HG03139 (cell line): Measurements from ENCODE around the gene FNBP1.
A peak's percentile ranks its signal among the peaks of the same experiment; 100 is the strongest.
"Not testable (repeated sequence)": the region's sequence is repeated elsewhere in the genome, so short reads cannot be mapped to it uniquely, and the experiment has no call there.

Experiments used
- ATAC-seq: cut with Tn5 transposase; IDR thresholded peaks from one replicate; pipeline ENCODE4 v1.9.1; 2021; ENCODE audit not compliant: unreplicated experiment

Gene FNBP1

DNA sequence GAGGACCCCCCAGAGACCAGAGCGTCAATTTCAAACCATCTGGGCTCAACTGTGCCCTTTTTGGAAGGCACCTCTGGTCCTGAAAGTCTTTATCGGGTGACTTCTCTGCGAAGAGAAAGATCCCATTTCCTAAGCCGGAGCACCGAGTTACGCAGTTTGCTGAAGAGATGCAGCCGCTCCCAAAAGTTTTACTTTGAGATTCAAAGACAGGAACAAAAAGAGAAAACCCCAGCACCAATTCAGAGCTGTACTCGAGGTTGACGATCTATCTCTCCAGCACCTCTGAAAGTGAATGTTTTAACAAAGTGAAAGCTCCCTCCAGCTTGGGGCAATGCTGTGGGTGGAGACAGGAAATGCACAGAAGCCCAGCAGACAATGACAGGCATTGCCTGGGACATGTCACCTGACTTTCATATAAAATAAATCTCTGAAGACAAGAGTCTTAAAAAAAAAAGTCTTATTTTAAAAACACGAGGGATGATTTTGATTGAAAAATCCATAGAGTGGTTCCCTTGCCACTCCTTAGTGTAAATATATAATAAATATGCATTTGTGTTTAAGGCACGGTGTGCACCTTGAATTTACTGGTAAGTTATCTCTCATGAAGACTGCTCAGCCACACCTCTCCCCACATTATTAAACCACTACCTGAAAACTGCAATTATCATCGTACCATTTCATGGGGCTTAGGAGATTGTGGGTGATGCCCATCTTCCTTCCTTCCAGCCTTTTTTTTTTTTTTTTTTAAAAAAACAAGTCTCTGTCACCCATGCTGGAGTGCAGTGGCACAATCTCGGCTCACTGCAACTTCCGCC, 79.9 kb downstream of the FNBP1 start:
- peak; percentile 73 for ATAC-seq

GRCh38 chr9:129962451-129962864, 80.5 kb downstream of the FNBP1 start:
- no peak for ATAC-seq

DNA sequence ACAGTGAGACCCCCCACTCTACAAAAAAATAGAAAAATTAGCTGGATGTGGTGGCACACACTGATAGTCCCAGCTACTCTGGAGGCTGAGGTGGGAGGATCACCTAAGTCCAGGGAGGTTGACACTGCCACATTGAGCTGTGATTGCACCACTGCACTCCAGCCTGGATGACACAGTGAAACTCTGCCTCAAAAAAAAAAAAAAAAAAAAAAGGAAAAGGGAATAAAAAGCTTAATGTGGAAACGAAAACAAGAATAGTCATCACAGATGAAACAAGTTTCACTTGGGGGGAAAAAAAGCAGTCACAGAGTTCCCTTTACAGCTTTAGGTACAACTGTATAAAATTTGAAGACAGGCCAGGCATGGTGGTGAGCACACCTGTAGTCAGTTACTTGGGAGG, 84.2 kb downstream of the FNBP1 start:
- no peak for ATAC-seq

GRCh38 chr9:129954868-129955550, 88.0 kb downstream of the FNBP1 start:
- no peak for ATAC-seq

GRCh38 chr9:129953736-129954135, 89.3 kb downstream of the FNBP1 start:
- no peak for ATAC-seq

DNA sequence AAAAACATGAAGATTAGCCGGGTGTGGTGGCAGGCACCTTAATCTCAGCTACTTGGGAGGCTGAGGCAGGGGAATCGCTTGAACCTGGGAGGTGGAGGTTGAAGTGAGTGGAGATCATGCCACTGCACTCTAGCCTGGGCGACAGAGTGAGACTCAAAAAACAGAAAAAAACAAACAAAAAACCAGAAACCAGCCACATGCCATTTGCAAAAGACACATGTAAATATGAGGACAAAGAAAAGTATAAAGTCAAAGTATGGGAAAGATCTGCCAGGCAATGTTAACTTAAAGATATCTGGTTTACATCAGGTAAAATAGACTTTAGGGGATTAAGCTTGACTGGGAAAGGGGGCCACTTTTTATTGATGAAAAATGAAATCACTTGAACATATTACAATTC, 90.7 kb downstream of the FNBP1 start:
- ATAC-seq, result no peak

GRCh38 chr9:129949821-129950220, 93.2 kb downstream of the FNBP1 start:
- no peak for ATAC-seq

DNA sequence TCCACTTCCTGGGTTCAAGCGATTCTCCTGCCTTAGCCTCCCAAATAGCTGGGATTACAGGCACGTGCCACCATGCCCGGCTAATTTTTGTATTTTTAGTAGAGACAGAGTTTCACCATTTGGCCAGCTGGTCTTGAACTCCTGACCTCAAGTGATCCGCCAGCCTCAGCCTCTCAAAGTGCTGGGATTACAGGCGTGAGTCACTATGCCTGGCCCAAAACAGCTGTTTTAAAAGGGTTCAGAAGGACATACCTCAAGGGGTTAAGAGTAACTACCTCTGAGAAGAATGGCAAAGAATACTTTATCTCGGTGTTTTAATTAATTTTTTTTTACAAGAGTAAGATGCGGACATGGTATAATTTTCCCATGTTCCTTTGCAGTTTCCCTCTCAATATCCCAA, 94.4 kb downstream of the FNBP1 start:
- not testable (repeated sequence) for ATAC-seq

GRCh38 chr9:129946246-129946995, 96.6 kb downstream of the FNBP1 start:
- ATAC-seq, result no peak

- ATAC-seq, result no peak
These were observed 97.7 kb downstream of the FNBP1 start for GRCh38 chr9:129945314-129945713.

DNA sequence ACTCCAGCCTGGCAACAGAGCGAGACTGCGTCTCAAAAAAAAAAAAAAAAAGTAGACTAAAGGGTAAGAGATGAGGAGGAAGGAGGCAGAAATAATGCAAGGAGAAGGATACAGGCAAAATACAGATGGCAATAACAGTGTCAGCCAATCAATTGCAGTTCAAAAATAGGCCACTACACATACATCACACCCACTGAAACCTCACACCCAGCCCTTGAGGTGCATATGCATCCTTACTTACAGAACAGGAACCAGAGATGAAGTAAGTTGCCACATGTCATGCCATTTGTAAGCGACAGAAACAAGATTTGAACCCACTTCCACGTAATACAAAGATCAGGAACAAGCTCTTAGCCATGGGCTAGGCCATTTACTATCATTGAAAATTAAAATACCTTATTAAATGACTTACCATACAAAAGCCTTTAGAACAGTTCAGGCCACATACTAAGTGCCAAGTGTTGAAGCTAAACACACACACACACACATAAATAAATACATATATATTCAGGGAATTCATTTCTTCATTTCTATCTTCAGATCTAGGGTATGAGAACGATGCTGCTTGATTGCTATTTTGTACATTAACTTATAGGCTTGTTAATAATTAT, 98.4 kb downstream of the FNBP1 start:
- no peak for ATAC-seq

DNA sequence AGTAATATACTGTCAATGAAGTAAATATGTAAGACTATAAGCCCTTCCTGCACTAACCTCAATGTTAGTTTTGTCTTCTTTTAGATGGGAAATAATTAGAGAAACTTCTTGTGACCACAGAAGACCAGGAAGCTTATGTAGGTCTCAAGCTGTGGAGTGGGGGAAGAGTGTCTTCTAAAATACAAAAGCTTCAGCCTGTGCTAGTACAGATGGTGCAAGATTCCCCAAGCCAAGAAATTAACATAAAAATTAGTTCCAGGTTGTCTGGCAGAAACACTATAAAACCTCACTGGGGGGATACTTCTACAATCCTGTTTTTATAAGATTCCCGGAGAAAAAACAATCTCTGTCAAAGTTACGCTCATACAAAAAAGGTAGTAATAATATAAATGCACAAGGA, 103.6 kb downstream of the FNBP1 start:
- no peak for ATAC-seq

- no peak for ATAC-seq
These were observed 104.6 kb downstream of the FNBP1 start for GRCh38 chr9:129938291-129938979.

- ATAC-seq, result not testable (repeated sequence)
These were observed 105.1 kb downstream of the FNBP1 start for GRCh38 chr9:129937879-129938278.

DNA sequence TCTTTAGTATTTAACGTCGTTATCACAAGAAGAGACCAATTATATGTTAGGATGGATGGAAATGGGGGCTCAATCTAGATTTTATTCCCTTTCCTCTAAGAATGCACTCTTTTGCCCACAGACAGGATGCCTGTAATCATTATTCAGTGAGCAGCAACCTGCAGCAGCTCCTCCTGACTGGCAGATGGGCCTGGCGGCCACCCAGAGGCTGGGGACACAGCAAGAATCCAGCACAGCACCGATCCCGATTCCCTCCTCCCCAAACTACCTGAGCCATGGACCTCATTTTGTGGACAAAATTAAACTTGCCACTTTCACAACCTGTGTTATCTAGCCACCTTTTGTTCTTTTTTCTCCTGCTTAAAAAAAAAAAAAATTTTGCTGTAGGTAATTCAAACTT, 106.8 kb downstream of the FNBP1 start:
- ATAC-seq, result no peak

GRCh38 chr9:129934780-129935179, 108.2 kb downstream of the FNBP1 start:
- ATAC-seq, result no peak

GRCh38 chr9:129934041-129934591, 108.9 kb downstream of the FNBP1 start:
- ATAC-seq, result no peak

- ATAC-seq, result no peak
These were observed 109.6 kb downstream of the FNBP1 start for GRCh38 chr9:129933185-129934040.

DNA sequence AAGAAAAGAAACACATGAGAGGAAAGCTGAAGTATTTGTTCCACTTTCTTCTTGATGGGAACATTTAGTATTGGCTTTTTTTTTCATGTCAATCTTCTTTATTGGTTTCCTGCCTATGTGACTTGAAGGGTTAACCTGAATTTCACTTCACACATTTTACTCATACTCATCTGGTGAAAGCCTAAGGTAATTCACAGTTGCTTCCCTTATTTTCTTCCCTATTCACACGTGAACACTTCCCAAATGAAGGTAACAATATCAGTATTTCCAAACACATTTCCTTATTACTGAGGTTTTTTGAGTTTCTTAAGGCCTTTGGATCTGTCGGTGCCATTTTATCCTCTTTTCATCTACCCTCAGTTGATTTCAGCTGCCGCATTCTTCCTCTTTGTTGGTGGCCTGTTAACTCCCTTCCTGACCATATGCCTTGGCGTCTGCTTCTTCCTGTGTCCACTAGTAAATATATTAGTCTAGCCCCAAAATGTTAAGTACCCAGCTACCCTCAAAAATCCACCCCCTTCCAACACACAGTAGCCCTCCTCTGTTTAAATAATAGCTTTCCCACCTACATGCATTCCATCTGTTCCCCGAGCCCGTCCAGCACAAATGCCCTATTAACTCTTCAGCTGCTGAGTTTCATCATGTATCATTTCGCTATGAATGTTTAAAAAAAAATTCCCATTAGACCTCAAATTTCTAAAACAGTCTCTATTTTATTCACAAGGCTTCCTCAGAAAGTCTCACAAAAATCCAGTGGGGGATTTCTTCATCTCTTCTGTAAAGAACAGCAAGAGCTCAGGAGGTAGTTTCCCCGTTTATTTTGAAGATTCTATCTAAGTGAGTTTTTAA, 110.5 kb downstream of the FNBP1 start:
- ATAC-seq, result no peak
